T-cell (primary cell): ENCODE data around the gene LAMTOR4. TPM values are rescaled to one million over a fixed set of nuclear protein-coding genes. Genes with fewer than 3 reads are reported as not detected.
A peak's percentile ranks its signal among the peaks of the same experiment; 100 is the strongest.

Experiments used
- ATAC-seq, 4 experiments: fragments of 200-7000 bp in 3 of 4; fragments of 150-1000 bp in 1 of 4; cut with Tn5 transposase; replicated peaks in 1 of 4; 1 replicate in 3 of 4; 2 replicates in 1 of 4; pipeline ENCODE4 v1.10.0; 2021; ENCODE audit warnings: moderate library complexity in 3 of 4, mild to moderate bottlenecking in 2 of 4, moderate number of reproducible peaks in 1 of 4
- CTCF ChIA-PET, 2 donors: fragments of 300-600 bp; sonication (Branson Sonifier 250); formaldehyde crosslinking; loops; one replicate each; lab custom pipeline; 2022; ENCODE audit warnings: antibody characterized with exemption in 2 of 2; lab: Charles Lee
- POLR2A ChIA-PET, 2 donors: fragments of 300-600 bp; sonication (Branson Sonifier 250); formaldehyde crosslinking; loops; one replicate each; lab custom pipeline; 2022; ENCODE audit warnings: antibody characterized with exemption in 2 of 2; lab: Charles Lee
- DNase-seq, 35 experiments: peaks; one replicate each; pipeline versions ENCODE4 v3.0.0 to v3.0.0-alpha.2; 2013 to 2023
- H3K27ac ChIP-seq: one replicate; pipeline ENCODE4 v1.5.1; 2013; ENCODE audit warnings: low read length
- H3K27me3 ChIP-seq, 2 experiments: replicated peaks in 1 of 2; 1 replicate in 1 of 2; 2 replicates in 1 of 2; pipeline versions ENCODE4 v1.6.1 to v1.7.0; 2013; ENCODE audit warnings: low read length in 1 of 2, mixed read lengths in 1 of 2; ENCODE audit not compliant: control insufficient read depth in 2 of 2, insufficient read depth in 2 of 2; ENCODE audit errors: extremely low read depth in 1 of 2
- H3K36me3 ChIP-seq, 2 donors: 1 replicate in 1 of 2; 2 replicates in 1 of 2; pipeline versions ENCODE4 v1.6.1 to v1.7.0; 2013; ENCODE audit warnings: low read length in 1 of 2; ENCODE audit not compliant: control insufficient read depth in 2 of 2, insufficient read depth in 1 of 2; ENCODE audit errors: extremely low read depth in 1 of 2
- H3K4me1 ChIP-seq, 2 experiments: 1 replicate in 1 of 2; 2 replicates in 1 of 2; pipeline versions ENCODE4 v1.6.1 to v1.7.0; 2013; ENCODE audit warnings: low read length in 2 of 2, mixed read lengths in 1 of 2; ENCODE audit not compliant: insufficient read depth in 2 of 2, control insufficient read depth in 1 of 2; ENCODE audit errors: extremely low read depth in 1 of 2
- H3K4me3 ChIP-seq, 2 donors: 1 replicate in 1 of 2; 2 replicates in 1 of 2; pipeline versions ENCODE4 v1.5.1 to v1.7.0; 2013; ENCODE audit warnings: mild to moderate bottlenecking in 2 of 2, low read length in 1 of 2, moderate library complexity in 1 of 2; ENCODE audit not compliant: control insufficient read depth in 1 of 2; ENCODE audit errors: extremely low read depth in 1 of 2
- H3K9me3 ChIP-seq: 2 replicates; pipeline ENCODE4 v1.7.0; 2013
- H3K27ac Mint-ChIP-seq, 2 donors: one replicate each; pipeline ENCODE4 v1.8.0; 2020 to 2021; ENCODE audit warnings: mild to moderate bottlenecking in 2 of 2, mixed read lengths in 2 of 2
- H3K27me3 Mint-ChIP-seq, 2 donors: one replicate each; pipeline ENCODE4 v1.8.0; 2021 to 2022; ENCODE audit warnings: mixed read lengths in 2 of 2
- H3K36me3 Mint-ChIP-seq: one replicate; pipeline ENCODE4 v1.8.0; 2021; ENCODE audit warnings: mixed read lengths
- H3K4me1 Mint-ChIP-seq, 3 donors: one replicate each; pipeline ENCODE4 v1.8.0; 2020 to 2022; ENCODE audit warnings: mixed read lengths in 3 of 3, mild to moderate bottlenecking in 1 of 3
- H3K4me3 Mint-ChIP-seq, 3 donors: one replicate each; pipeline ENCODE4 v1.8.0; 2020 to 2022; ENCODE audit warnings: mild to moderate bottlenecking in 3 of 3, mixed read lengths in 3 of 3, moderate library complexity in 3 of 3
- H3K9me3 Mint-ChIP-seq, 3 donors: one replicate each; pipeline ENCODE4 v1.8.0; 2020 to 2022; ENCODE audit warnings: mixed read lengths in 3 of 3
- WGBS: methylation state at CpG from one replicate; pipeline ENCODE4 v1.1.5; 2013; ENCODE audit warnings: missing lambda C conversion rate; ENCODE audit not compliant: insufficient coverage; 5-methylcytosine and 5-hydroxymethylcytosine counted together
- total RNA-seq, 35 experiments: library from RNA in 6 of 35; stranded (reverse) in 6 of 35; fragments of 120-200 nt in 1 of 35; gene quantifications; one replicate each; pipeline versions ENCODE4 v1.2.1 to v1.2.4 and lab custom pipeline; 2013 to 2026

The LAMTOR4 gene
- total RNA-seq, 5 donors from 2014 or later (not counting 1 experiment from before 2014, with no cell fraction given) = 140 to 216 (median 187) TPM

DNA sequence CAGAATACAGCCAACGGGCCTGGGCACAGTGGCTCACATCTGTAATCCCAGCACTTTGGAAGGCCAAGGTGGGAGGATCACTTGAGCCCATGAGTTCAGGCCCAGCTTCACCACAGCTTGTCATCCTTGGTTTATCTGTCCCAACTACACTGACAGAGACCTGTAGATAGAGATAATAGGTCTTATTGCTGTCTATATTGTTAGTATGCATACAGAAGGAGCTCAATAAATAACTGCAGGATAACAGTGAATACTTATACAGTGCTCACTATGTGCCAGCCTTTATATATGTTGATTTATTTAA lies 28.0 kb upstream of the LAMTOR4 start:
- 20% methylated on average over 1 of the region's 1 CpG for WGBS
- H3K4me3 ChIP-seq = peak overlapping the region in 1 of 2 donors; percentile 92
- no peak for DNase-seq
- H3K4me1 Mint-ChIP-seq = peaks cover 40 to 51% (median 42%) of the 10 kb centered on the region in 3 donors
- H3K27me3 ChIP-seq = no peaks in the 10 kb centered on the region
- H3K9me3 Mint-ChIP-seq = no peaks in the 10 kb centered on the region
- H3K27ac Mint-ChIP-seq = peak overlapping the region; percentile 99
- H3K4me1 ChIP-seq = peaks cover 9 to 43% of the 10 kb centered on the region in 2 experiments
- no peak for ATAC-seq
- peak overlapping the region; percentile 98 for H3K27ac ChIP-seq
- peak overlapping the region; percentile 86 to 98 (median 96) for H3K4me3 Mint-ChIP-seq
- H3K36me3 ChIP-seq = peaks cover 0 to 13% of the 10 kb centered on the region in 2 donors
- CTCF ChIA-PET = interaction anchor here (0.6 to 1.8 kb wide), 7 partner anchors 9 to 201 kb away, joined by 3 to 9 read pairs (median 3); partner anchors contain the start of genes AP4M1 (in 1 of the 2), MCM7 (in 1 of the 2) and TRIM4 (in 1 of the 2)
- no peaks in the 10 kb centered on the region for H3K9me3 ChIP-seq
- H3K36me3 Mint-ChIP-seq = peaks cover 12% of the 10 kb centered on the region
- H3K27me3 Mint-ChIP-seq = no peaks in the 10 kb centered on the region
- POLR2A ChIA-PET = interaction anchor here (0.6 to 1.2 kb wide), 5 partner anchors 20 to 491 kb away, joined by 3 to 9 read pairs (median 4); partner anchors contain the start of genes AP4M1 (in 1 of the 2) and MCM7 (in 1 of the 2)

- no peak for DNase-seq
- H3K4me3 ChIP-seq = no peak overlapping the region
- no peak for ATAC-seq
- H3K27ac ChIP-seq = no peak overlapping the region
- Mint-ChIP-seq H3K27ac (peak overlapping the region in 1 of 2 donors; percentile 46), H3K27me3 (no peaks in the 10 kb centered on the region), H3K4me3 (no peak overlapping the region), H3K36me3 (peaks cover 12% of the 10 kb centered on the region), H3K4me1 (peaks cover 50 to 53% (median 52%) of the 10 kb centered on the region in 3 donors), H3K9me3 (no peaks in the 10 kb centered on the region)
- CTCF ChIA-PET = interaction anchor here (0.6 to 0.7 kb wide), 3 partner anchors 19 to 361 kb away, joined by 4 to 5 read pairs (median 4); no protein-coding TSS in a partner anchor
- POLR2A ChIA-PET = interaction anchor here in 1 of 2 donors (0.6 kb wide), 1 partner anchor 41 kb away, joined by 3 read pairs; no protein-coding TSS in a partner anchor
- H3K4me1 ChIP-seq = peaks cover 9 to 52% of the 10 kb centered on the region in 2 experiments
- H3K27me3 ChIP-seq = no peaks in the 10 kb centered on the region
- 98% methylated on average over 7 of the region's 13 CpGs for WGBS
- H3K9me3 ChIP-seq = no peaks in the 10 kb centered on the region
- H3K36me3 ChIP-seq = peaks cover 0 to 13% of the 10 kb centered on the region in 2 donors
Observed at GRCh38 chr7:100122067-100122466, 26.7 kb upstream of the LAMTOR4 start.

GRCh38 chr7:100122568-100122967 lies 26.1 kb upstream of the LAMTOR4 start:
- no peak overlapping the region for H3K27ac ChIP-seq
- WGBS = 100% methylated on average over 1 of the region's 1 CpG
- ATAC-seq (no peak), DNase-seq (no peak)
- ChIA-PET CTCF (interaction anchor here (0.5 to 0.6 kb wide), 3 partner anchors 12 to 360 kb away, joined by 4 to 5 read pairs (median 4); no protein-coding TSS in a partner anchor), POLR2A (interaction anchor here in 1 of 2 donors (0.6 kb wide), 1 partner anchor 42 kb away, joined by 3 read pairs; no protein-coding TSS in a partner anchor)
- peaks cover 9 to 52% of the 10 kb centered on the region in 2 experiments for H3K4me1 ChIP-seq
- Mint-ChIP-seq H3K27me3 (no peaks in the 10 kb centered on the region), H3K9me3 (no peaks in the 10 kb centered on the region), H3K4me3 (no peak overlapping the region), H3K36me3 (peaks cover 12% of the 10 kb centered on the region), H3K4me1 (peaks cover 50 to 53% (median 52%) of the 10 kb centered on the region in 3 donors), H3K27ac (peak overlapping the region in 1 of 2 donors; percentile 28)
- no peak overlapping the region for H3K4me3 ChIP-seq
- no peaks in the 10 kb centered on the region for H3K27me3 ChIP-seq
- H3K36me3 ChIP-seq = peaks cover 0 to 13% of the 10 kb centered on the region in 2 donors
- H3K9me3 ChIP-seq = no peaks in the 10 kb centered on the region

DNA sequence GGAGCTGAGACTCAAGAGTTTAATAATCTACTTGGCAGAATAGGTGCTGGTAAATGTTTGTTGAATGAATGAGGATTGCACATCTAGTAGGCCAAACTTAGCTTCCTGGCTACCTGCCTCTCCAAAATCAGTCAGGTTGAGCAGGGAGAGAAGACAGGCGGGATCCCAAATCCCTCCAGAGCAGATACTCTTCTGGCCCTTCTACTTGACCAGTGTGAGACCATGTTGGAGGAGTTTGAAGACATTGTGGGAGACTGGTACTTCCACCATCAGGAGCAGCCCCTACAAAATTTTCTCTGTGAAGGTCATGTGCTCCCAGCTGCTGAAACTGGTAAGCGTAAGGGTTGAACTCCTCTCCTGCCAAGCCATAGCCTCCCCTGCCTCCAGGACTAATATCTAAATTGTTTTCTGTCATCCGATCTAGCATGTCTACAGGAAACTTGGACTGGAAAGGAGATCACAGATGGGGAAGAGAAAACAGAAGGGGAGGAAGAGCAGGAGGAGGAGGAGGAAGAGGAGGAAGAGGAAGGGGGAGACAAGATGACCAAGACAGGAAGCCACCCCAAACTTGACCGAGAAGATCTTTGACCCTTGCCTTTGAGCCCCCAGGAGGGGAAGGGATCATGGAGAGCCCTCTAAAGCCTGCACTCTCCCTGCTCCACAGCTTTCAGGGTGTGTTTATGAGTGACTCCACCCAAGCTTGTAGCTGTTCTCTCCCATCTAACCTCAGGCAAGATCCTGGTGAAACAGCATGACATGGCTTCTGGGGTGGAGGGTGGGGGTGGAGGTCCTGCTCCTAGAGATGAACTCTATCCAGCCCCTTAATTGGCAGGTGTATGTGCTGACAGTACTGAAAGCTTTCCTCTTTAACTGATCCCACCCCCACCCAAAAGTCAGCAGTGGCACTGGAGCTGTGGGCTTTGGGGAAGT lies 24.2 kb upstream of the LAMTOR4 start:
- H3K9me3 Mint-ChIP-seq = no peaks in the 10 kb centered on the region
- Histone ChIP-seq H3K4me1 (peaks cover 7 to 53% of the 10 kb centered on the region in 2 experiments), H3K27me3 (no peaks in the 10 kb centered on the region), H3K36me3 (peaks cover 0 to 13% of the 10 kb centered on the region in 2 donors), H3K4me3 (no peak overlapping the region), H3K27ac (no peak overlapping the region), H3K9me3 (no peaks in the 10 kb centered on the region)
- H3K4me3 Mint-ChIP-seq = peak overlapping the region; percentile 98 to 100 (median 100)
- 100% methylated on average over 1 of the region's 4 CpGs for WGBS
- peaks cover 12% of the 10 kb centered on the region for H3K36me3 Mint-ChIP-seq
- ChIA-PET CTCF (interaction anchor here (0.5 to 0.6 kb wide), 6 partner anchors 11 to 580 kb away, joined by 3 to 7 read pairs (median 4); no protein-coding TSS in a partner anchor), POLR2A (interaction anchor here (0.5 to 0.8 kb wide), 5 partner anchors 24 to 661 kb away, joined by 3 to 6 read pairs (median 3); partner anchors contain the start of gene MCM7 (in 1 of the 2))
- DNase-seq = no peak
- H3K27ac Mint-ChIP-seq = peak overlapping the region; percentile 74 to 100
- ATAC-seq = no peak
- H3K27me3 Mint-ChIP-seq = no peaks in the 10 kb centered on the region
- H3K4me1 Mint-ChIP-seq = peaks cover 45 to 49% (median 47%) of the 10 kb centered on the region in 3 donors

GRCh38 chr7:100126239-100126930 lies 22.3 kb upstream of the LAMTOR4 start:
- Histone ChIP-seq H3K9me3 (no peaks in the 10 kb centered on the region), H3K27ac (peak overlapping the region; percentile 97), H3K4me3 (peak overlapping the region; percentile 82 to 91), H3K4me1 (peaks cover 7 to 52% of the 10 kb centered on the region in 2 experiments), H3K27me3 (no peaks in the 10 kb centered on the region), H3K36me3 (peaks cover 0 to 13% of the 10 kb centered on the region in 2 donors)
- 5% methylated on average over 25 of the region's 29 CpGs for WGBS
- Mint-ChIP-seq H3K4me1 (peaks cover 41 to 44% (median 42%) of the 10 kb centered on the region in 3 donors), H3K27me3 (no peaks in the 10 kb centered on the region), H3K4me3 (peak overlapping the region; percentile 98 to 100 (median 100)), H3K27ac (peak overlapping the region; percentile 100), H3K36me3 (peaks cover 12% of the 10 kb centered on the region), H3K9me3 (no peaks in the 10 kb centered on the region)
- ChIA-PET CTCF (interaction anchor here in 1 of 2 donors (1.0 to 1.1 kb wide), 2 partner anchors 22 to 667 kb away, joined by 3 to 6 read pairs; partner anchors contain the start of gene LAMTOR4), POLR2A (interaction anchor here (0.6 to 0.9 kb wide), 5 partner anchors 26 to 653 kb away, joined by 3 to 13 read pairs (median 3); partner anchors contain the start of gene GPC2 (in 1 of the 2))
- DNase-seq (no peak), ATAC-seq (no peak)
